Neuronal stem cell (in vitro differentiated cells): ENCODE results near the gene MARVELD2.
"Not testable (repeated sequence)": the region's sequence is repeated elsewhere in the genome, so short reads cannot be mapped to it uniquely, and the experiment has no call there.

ENCODE experiments used
- DNase-seq: peaks from one replicate; pipeline ENCODE4 v3.0.0-alpha.2; 2013; ENCODE audit warnings: low spot score
- H2AFZ ChIP-seq: one replicate; pipeline ENCODE4 v1.6.1; 2013; ENCODE audit warnings: mild to moderate bottlenecking, low read length, inconsistent platforms
- H2AK5ac ChIP-seq: 2 replicates; pipeline ENCODE4 v1.6.1; 2013; ENCODE audit warnings: low read depth, mild to moderate bottlenecking, inconsistent platforms, low read length, moderate library complexity, mixed read lengths
- H2BK120ac ChIP-seq: 2 replicates; pipeline ENCODE4 v1.6.1; 2013; ENCODE audit warnings: low read depth, mild to moderate bottlenecking, inconsistent platforms, low read length, moderate library complexity, mixed read lengths
- H2BK12ac ChIP-seq: one replicate; pipeline ENCODE4 v1.6.1; 2013; ENCODE audit warnings: low read length, inconsistent platforms
- H2BK15ac ChIP-seq: 2 replicates; pipeline ENCODE4 v1.6.1; 2013; ENCODE audit warnings: mild to moderate bottlenecking, low read length, inconsistent platforms, mixed read lengths
- H2BK5ac ChIP-seq: one replicate; pipeline ENCODE4 v1.6.1; 2013; ENCODE audit warnings: inconsistent platforms, mild to moderate bottlenecking, low read length, moderate library complexity
- H3K14ac ChIP-seq: one replicate; pipeline ENCODE4 v1.6.1; 2013; ENCODE audit warnings: low read length, inconsistent platforms
- H3K18ac ChIP-seq: 2 replicates; pipeline ENCODE4 v1.6.1; 2013; ENCODE audit warnings: low read length, inconsistent platforms
- H3K23ac ChIP-seq: 2 replicates; pipeline ENCODE4 v1.6.1; 2013; ENCODE audit warnings: low read depth, mild to moderate bottlenecking, mixed read lengths, low read length, inconsistent platforms; ENCODE audit not compliant: poor library complexity
- H3K27ac ChIP-seq: replicated peaks from 3 replicates; pipeline ENCODE4 v1.5.1; 2013; ENCODE audit warnings: low read length, inconsistent platforms
- H3K27me3 ChIP-seq, 3 experiments: 2 replicates each; pipeline ENCODE4 v1.6.1; 2013; ENCODE audit warnings: low read length in 3 of 3, mild to moderate bottlenecking in 2 of 3, inconsistent platforms in 1 of 3, low read depth in 1 of 3, mixed read lengths in 1 of 3, moderate library complexity in 1 of 3; ENCODE audit not compliant: control insufficient read depth in 3 of 3, insufficient read depth in 3 of 3
- H3K36me3 ChIP-seq, 2 donors: replicated peaks in 1 of 2; 2 replicates each; pipeline ENCODE4 v1.6.1; 2013; ENCODE audit warnings: low read length in 2 of 2; ENCODE audit not compliant: control insufficient read depth in 2 of 2, insufficient read depth in 2 of 2
- H3K4ac ChIP-seq: 2 replicates; pipeline ENCODE4 v1.6.1; 2013; ENCODE audit warnings: inconsistent platforms, mild to moderate bottlenecking, low read length, moderate library complexity
- H3K4me1 ChIP-seq, 2 donors: 1 replicate in 1 of 2; 2 replicates in 1 of 2; pipeline ENCODE4 v1.6.1; 2013; ENCODE audit warnings: low read length in 2 of 2, low read depth in 1 of 2; ENCODE audit not compliant: control insufficient read depth in 2 of 2, insufficient read depth in 1 of 2
- H3K4me2 ChIP-seq: one replicate; pipeline ENCODE4 v1.6.1; 2013; ENCODE audit warnings: mild to moderate bottlenecking, low read length, inconsistent platforms; ENCODE audit not compliant: insufficient read depth, poor library complexity, severe bottlenecking
- H3K4me3 ChIP-seq, 2 donors: 2 replicates each; pipeline ENCODE4 v1.5.1; 2013; ENCODE audit warnings: low read length in 2 of 2, mild to moderate bottlenecking in 2 of 2, inconsistent platforms in 1 of 2, moderate library complexity in 1 of 2
- H3K79me1 ChIP-seq: one replicate; pipeline ENCODE4 v1.6.1; 2013; ENCODE audit warnings: low read depth, mild to moderate bottlenecking, inconsistent platforms, low read length, moderate library complexity
- H3K9ac ChIP-seq: one replicate; pipeline ENCODE4 v1.6.1; 2013; ENCODE audit warnings: mild to moderate bottlenecking, low read depth, low read length, inconsistent platforms; ENCODE audit not compliant: poor library complexity
- H3K9me3 ChIP-seq, 2 donors: replicated peaks in 1 of 2; 2 replicates each; pipeline versions ENCODE3 to v1.6.1; 2013; ENCODE audit warnings: low read length in 2 of 2, mild to moderate bottlenecking in 2 of 2, inconsistent platforms in 1 of 2, low read depth in 1 of 2, mixed read lengths in 1 of 2, moderate library complexity in 1 of 2; ENCODE audit not compliant: control insufficient read depth in 2 of 2, insufficient read depth in 1 of 2
- H4K8ac ChIP-seq: one replicate; pipeline ENCODE4 v1.6.1; 2013; ENCODE audit warnings: low read depth, mild to moderate bottlenecking, inconsistent platforms, low read length, moderate library complexity
- H4K91ac ChIP-seq: one replicate; pipeline ENCODE4 v1.6.1; 2013; ENCODE audit warnings: low read length, low read depth, mild to moderate bottlenecking, inconsistent platforms; ENCODE audit not compliant: poor library complexity
- WGBS, 2 donors: extraction: QIAGEN DNeasy Blood & Tissue Kit; methylation state at CpG; one replicate each; pipeline ENCODE4 v1.1.7; 2013; ENCODE audit warnings: missing lambda C conversion rate in 2 of 2, mixed read lengths in 1 of 2; ENCODE audit not compliant: insufficient read length in 2 of 2, insufficient replicate concordance in 1 of 2; ENCODE audit errors: extremely low coverage in 2 of 2; 5-methylcytosine and 5-hydroxymethylcytosine counted together

MARVELD2 gene

DNA sequence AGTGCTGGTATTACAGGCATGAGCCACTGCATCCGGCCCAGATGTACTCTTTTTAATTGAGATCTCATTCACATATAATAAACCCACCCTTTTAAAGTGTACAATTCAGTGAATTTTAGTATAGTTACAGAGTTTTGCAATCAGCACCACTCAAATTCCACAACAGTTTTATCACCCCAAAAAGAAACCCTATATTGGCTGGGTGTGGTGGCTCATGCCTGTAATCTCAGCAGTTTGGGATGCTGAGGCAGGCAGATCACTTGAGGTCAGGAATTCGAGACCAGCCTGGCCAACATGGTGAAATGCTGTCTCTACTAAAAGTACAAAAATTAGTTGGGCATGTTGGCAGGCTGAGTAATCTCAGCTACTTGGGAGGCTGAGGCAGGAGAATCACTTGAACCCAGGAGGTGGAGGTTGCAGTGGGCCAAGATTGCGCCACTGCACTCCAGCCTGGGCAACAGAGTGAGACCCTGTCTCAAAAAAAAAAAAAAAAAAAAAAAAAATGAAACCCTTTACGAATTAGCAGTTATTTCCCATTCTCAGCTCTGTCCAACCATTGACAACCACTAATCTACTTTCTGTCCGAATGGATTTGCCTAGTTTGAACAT, 20.5 kb downstream of the MARVELD2 start:
- not testable (repeated sequence) for H3K27ac ChIP-seq, H3K4me3 ChIP-seq, H4K8ac ChIP-seq, H3K18ac ChIP-seq, H2BK120ac ChIP-seq, DNase-seq, H2BK15ac ChIP-seq, H3K4me1 ChIP-seq, H2AK5ac ChIP-seq, H3K14ac ChIP-seq, H3K79me1 ChIP-seq, H3K27me3 ChIP-seq, H3K4me2 ChIP-seq, H3K23ac ChIP-seq, H3K4ac ChIP-seq, H2BK12ac ChIP-seq, H2AFZ ChIP-seq, H4K91ac ChIP-seq, H3K9me3 ChIP-seq, H2BK5ac ChIP-seq, H3K9ac ChIP-seq, H3K36me3 ChIP-seq
- WGBS, 2 donors = no CpG with 5 or more reads among the region's 5 CpGs

DNA sequence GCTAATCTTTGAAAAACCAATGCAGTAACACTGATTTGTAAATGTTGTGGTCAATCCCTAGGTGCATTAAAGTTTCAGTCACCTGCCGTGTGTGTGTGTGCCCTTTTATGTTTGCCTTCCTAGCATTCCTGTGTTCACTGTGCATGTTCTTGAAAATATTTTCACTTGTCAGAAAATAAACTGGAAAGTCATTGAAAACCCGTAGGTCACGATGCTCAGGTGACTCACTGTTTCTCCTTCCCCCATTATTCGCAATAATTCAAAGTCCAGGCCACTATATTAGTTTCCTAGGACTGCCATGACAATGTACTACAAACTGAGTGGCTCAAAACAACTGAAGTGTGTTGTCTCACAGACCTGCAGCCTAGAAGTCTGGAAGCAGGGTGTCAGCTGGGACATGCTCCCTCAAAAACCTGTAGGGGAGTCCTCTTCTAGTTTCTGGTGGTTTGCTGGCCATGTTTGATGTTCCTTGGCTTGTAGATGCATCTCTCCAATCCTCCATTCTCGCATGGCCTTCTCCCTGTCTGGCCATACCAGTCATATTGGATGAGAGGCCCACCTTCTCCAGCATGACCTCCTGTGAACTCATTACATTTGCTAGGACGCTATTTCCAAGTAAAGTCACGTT, 29.3 kb downstream of the MARVELD2 start:
- no peak overlapping the region for H3K27ac ChIP-seq
- H4K91ac ChIP-seq = no peak overlapping the region
- H3K14ac ChIP-seq = no peak overlapping the region
- H2BK15ac ChIP-seq = no peak overlapping the region
- H2AFZ ChIP-seq = no peak overlapping the region
- no peak overlapping the region for H3K4me2 ChIP-seq
- H2BK120ac ChIP-seq = no peak overlapping the region
- H4K8ac ChIP-seq = no peak overlapping the region
- no peak overlapping the region for H2BK5ac ChIP-seq
- H3K4me3 ChIP-seq = no peak overlapping the region
- no peak overlapping the region for H3K9ac ChIP-seq
- no peak overlapping the region for H2AK5ac ChIP-seq
- H3K4ac ChIP-seq = no peak overlapping the region
- H2BK12ac ChIP-seq = no peak overlapping the region
- no peaks in the 10 kb centered on the region for H3K9me3 ChIP-seq
- no peaks in the 10 kb centered on the region for H3K79me1 ChIP-seq
- no CpG with 5 or more reads among the region's 7 CpGs for WGBS, 2 donors
- H3K36me3 ChIP-seq = no peaks in the 10 kb centered on the region
- no peak overlapping the region for H3K23ac ChIP-seq
- DNase-seq = no peak
- H3K18ac ChIP-seq = no peak overlapping the region
- no peaks in the 10 kb centered on the region for H3K27me3 ChIP-seq
- H3K4me1 ChIP-seq = no peaks in the 10 kb centered on the region

DNA sequence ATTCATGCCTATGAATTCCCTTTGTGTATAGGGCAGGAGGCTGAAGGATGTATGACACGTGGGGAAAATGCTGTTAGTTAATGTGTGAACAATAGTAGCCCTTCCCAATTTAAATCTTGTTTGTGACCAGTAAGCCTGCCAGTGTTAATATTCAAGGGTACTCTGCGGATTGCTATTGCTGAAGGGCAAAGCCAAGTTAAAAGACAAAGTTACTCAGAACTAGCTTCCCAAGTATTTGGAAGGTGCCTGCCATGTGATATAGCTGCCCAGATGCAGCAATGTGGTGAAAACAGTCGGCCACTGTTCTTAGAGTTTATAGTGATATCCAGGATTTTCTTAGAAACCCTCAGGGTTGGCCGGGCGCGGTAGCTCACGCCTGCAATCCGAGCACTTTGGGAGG, 34.6 kb downstream of the MARVELD2 start:
- no peak overlapping the region for H3K27ac ChIP-seq
- H3K36me3 ChIP-seq = no peaks in the 10 kb centered on the region
- H4K91ac ChIP-seq = no peak overlapping the region
- no peaks in the 10 kb centered on the region for H3K27me3 ChIP-seq
- no peak overlapping the region for H3K14ac ChIP-seq
- H2BK12ac ChIP-seq = no peak overlapping the region
- H3K9ac ChIP-seq = no peak overlapping the region
- no peak overlapping the region for H2AFZ ChIP-seq
- no peak overlapping the region for H2BK120ac ChIP-seq
- no peaks in the 10 kb centered on the region for H3K9me3 ChIP-seq
- H2AK5ac ChIP-seq = no peak overlapping the region
- H3K4me2 ChIP-seq = no peak overlapping the region
- H2BK15ac ChIP-seq = no peak overlapping the region
- H2BK5ac ChIP-seq = no peak overlapping the region
- no peaks in the 10 kb centered on the region for H3K79me1 ChIP-seq
- no peak overlapping the region for H3K18ac ChIP-seq
- H3K4me3 ChIP-seq = no peak overlapping the region
- no peak overlapping the region for H4K8ac ChIP-seq
- no peak overlapping the region for H3K23ac ChIP-seq
- no CpG with 5 or more reads among the region's 8 CpGs for WGBS, 2 donors
- no peak for DNase-seq
- H3K4ac ChIP-seq = no peak overlapping the region
- H3K4me1 ChIP-seq = peaks cover under 1 to 1% of the 10 kb centered on the region in 2 donors

DNA sequence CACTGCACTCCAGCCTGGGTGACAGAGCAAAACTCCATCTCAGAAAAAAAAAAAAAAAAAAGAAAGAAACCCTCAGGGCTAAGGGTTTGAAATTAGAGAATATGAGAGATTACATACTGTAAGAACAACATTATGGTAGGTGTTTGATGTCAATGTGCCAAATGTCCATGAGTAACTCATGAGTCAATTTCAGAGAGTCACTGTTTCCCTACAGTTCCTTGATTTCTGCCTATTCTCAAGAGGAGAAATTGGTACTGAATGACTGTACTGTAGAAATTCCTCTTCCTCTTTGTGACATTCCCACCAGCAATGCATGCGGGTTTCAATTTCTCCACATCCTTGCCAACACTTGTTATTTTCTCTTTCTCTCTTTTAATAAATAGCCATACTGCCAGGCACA, 35.2 kb downstream of the MARVELD2 start:
- H3K4me3 ChIP-seq = no peak overlapping the region
- H3K18ac ChIP-seq = no peak overlapping the region

More for the DNA sequence above, 35.2 kb downstream of the MARVELD2 start:
- Histone ChIP-seq H3K23ac (no peak overlapping the region), H2BK5ac (no peak overlapping the region), H2BK12ac (no peak overlapping the region), H3K4me2 (no peak overlapping the region), H2BK120ac (no peak overlapping the region), H3K4me1 (peaks cover 2 to 3% of the 10 kb centered on the region in 2 donors), H2AFZ (no peak overlapping the region), H3K9me3 (no peaks in the 10 kb centered on the region), H3K4ac (no peak overlapping the region), H3K27ac (no peak overlapping the region), H4K91ac (no peak overlapping the region), H3K27me3 (no peaks in the 10 kb centered on the region), H3K9ac (no peak overlapping the region), H4K8ac (no peak overlapping the region), H2BK15ac (no peak overlapping the region), H3K79me1 (no peaks in the 10 kb centered on the region), H2AK5ac (no peak overlapping the region), H3K36me3 (no peaks in the 10 kb centered on the region), H3K14ac (no peak overlapping the region)
- no CpG with 5 or more reads among the region's 1 CpG for WGBS, 2 donors
- no peak for DNase-seq
